Prostate gland (tissue), 2 donors: ENCODE data around the gene GAP43.

Experiments
- CTCF ChIP-seq, 4 experiments: fragments of 200-600 bp in 2 of 4; fragments of 450-650 bp in 2 of 4; sonication (generic) in 2 of 4; IDR thresholded peaks; 1 replicate in 3 of 4; 2 replicates in 1 of 4; pipeline ENCODE4 v1.5.1; 2016 to 2019; ENCODE audit warnings: antibody characterized with exemption in 4 of 4, mild to moderate bottlenecking in 2 of 4, moderate library complexity in 2 of 4
- POLR2A ChIP-seq: fragments of 450-650 bp; IDR thresholded peaks from one replicate; pipeline ENCODE4 v1.6.1; 2016; ENCODE audit warnings: antibody characterized with exemption, mild to moderate bottlenecking
- POLR2AphosphoS5 ChIP-seq: sonication (generic); formaldehyde crosslinking; IDR thresholded peaks from one replicate; pipeline ENCODE4 v1.6.1; 2017; ENCODE audit warnings: antibody characterized with exemption

- TF ChIP-seq CTCF (IDR thresholded peaks at IDR 0.05) (no peak), POLR2AphosphoS5 (no peak), POLR2A (no peak)
Observed at GRCh38 chr3:115657168-115657567, 33.9 kb downstream of the GAP43 start.
